ENCODE results near the gene LBHD2.
"Not testable (repeated sequence)": the region's sequence is repeated elsewhere in the genome, so short reads cannot be mapped to it uniquely, and the experiment has no call there.

The LBHD2 gene

GRCh38 chr14:103113303-103113702 lies 29.3 kb downstream of the LBHD2 start:
- Histone ChIP-seq H3K27ac (ENCODE audit: low read depth, low read length) (no peak overlapping the region), H4K20me1 (ENCODE audit: low read depth, low read length) (no peaks in the 10 kb centered on the region), H3K9ac (ENCODE audit: low read length) (no peak overlapping the region), H3K4me3 (ENCODE audit: insufficient read depth, low read length, poor library complexity, severe bottlenecking) (no peak overlapping the region), H3F3A (ENCODE audit: insufficient read depth) (no peaks in the 10 kb centered on the region), H3K27me3 (ENCODE audit: low read length) (no peaks in the 10 kb centered on the region), H3K36me3 (ENCODE audit: low read length) (no peaks in the 10 kb centered on the region), H3K9me3 (ENCODE audit: insufficient read depth, low read length) (no peaks in the 10 kb centered on the region), H3K79me2 (ENCODE audit: insufficient read depth, low read length) (no peaks in the 10 kb centered on the region), H3K4me2 (ENCODE audit: low read depth, low read length, poor library complexity, severe bottlenecking) (no peak overlapping the region), H3K9me2 (replicated peaks; ENCODE audit: insufficient read depth, low read length) (no peaks in the 10 kb centered on the region), H2AFZ (ENCODE audit: low read depth, low read length, severe bottlenecking) (no peak overlapping the region)
- no peak for TF ChIP-seq CTCF (IDR thresholded peaks at IDR 0.05; ENCODE audit: insufficient read depth, low read length, poor library complexity, severe bottlenecking)
- TF ChIP-seq EZH2phosphoT487 (conservative IDR thresholded peaks at IDR 0.05; ENCODE audit: low read length): no peak

DNA sequence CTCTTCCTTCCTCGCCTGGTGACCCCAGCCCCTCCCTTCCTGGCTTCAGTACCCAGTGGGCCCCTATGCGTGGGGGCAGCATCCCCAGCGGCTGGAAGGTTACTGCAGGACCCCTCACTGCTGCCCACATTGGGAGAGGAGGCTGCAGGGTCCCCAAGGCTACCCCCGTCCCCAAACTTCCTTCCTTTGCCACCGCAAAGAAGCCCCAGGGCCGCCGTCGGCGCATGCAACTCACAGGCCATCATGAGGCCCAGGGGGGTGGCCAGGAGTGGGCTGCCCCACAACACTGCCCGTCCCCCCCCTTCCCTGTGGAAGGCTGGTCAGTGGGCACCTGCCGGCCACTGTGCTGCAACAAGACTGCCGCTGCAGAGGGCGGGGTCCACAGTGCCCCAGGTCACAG lies 29.8 kb downstream of the LBHD2 start:
- H3K9me2 ChIP-seq (replicated peaks; ENCODE audit: insufficient read depth, low read length): no peaks in the 10 kb centered on the region
- H3K27me3 ChIP-seq (ENCODE audit: low read length): no peaks in the 10 kb centered on the region
- H3K27ac ChIP-seq (ENCODE audit: low read depth, low read length): no peak overlapping the region
- H3F3A ChIP-seq (ENCODE audit: insufficient read depth): no peaks in the 10 kb centered on the region
- H3K9ac ChIP-seq (ENCODE audit: low read length): no peak overlapping the region
- H3K36me3 ChIP-seq (ENCODE audit: low read length): no peaks in the 10 kb centered on the region
- TF ChIP-seq CTCF (IDR thresholded peaks at IDR 0.05; ENCODE audit: insufficient read depth, low read length, poor library complexity, severe bottlenecking) (no peak), EZH2phosphoT487 (conservative IDR thresholded peaks at IDR 0.05; ENCODE audit: low read length) (no peak)
- no peak overlapping the region for H2AFZ ChIP-seq (ENCODE audit: low read depth, low read length, severe bottlenecking)
- no peak overlapping the region for H3K4me3 ChIP-seq (ENCODE audit: insufficient read depth, low read length, poor library complexity, severe bottlenecking)
- no peaks in the 10 kb centered on the region for H3K79me2 ChIP-seq (ENCODE audit: insufficient read depth, low read length)
- H4K20me1 ChIP-seq (ENCODE audit: low read depth, low read length): no peaks in the 10 kb centered on the region
- no peak overlapping the region for H3K4me2 ChIP-seq (ENCODE audit: low read depth, low read length, poor library complexity, severe bottlenecking)
- no peaks in the 10 kb centered on the region for H3K9me3 ChIP-seq (ENCODE audit: insufficient read depth, low read length)

GRCh38 chr14:103115086-103115679 lies 31.2 kb downstream of the LBHD2 start:
- H3K27me3 ChIP-seq (ENCODE audit: low read length); H3K27ac ChIP-seq (ENCODE audit: low read depth, low read length); H2AFZ ChIP-seq (ENCODE audit: low read depth, low read length, severe bottlenecking); H3K4me3 ChIP-seq (ENCODE audit: insufficient read depth, low read length, poor library complexity, severe bottlenecking); H3K36me3 ChIP-seq (ENCODE audit: low read length); H3K79me2 ChIP-seq (ENCODE audit: insufficient read depth, low read length); H3K9ac ChIP-seq (ENCODE audit: low read length); H3K9me3 ChIP-seq (ENCODE audit: insufficient read depth, low read length); H3K4me2 ChIP-seq (ENCODE audit: low read depth, low read length, poor library complexity, severe bottlenecking); H3F3A ChIP-seq (ENCODE audit: insufficient read depth); H3K9me2 ChIP-seq (replicated peaks; ENCODE audit: insufficient read depth, low read length); H4K20me1 ChIP-seq (ENCODE audit: low read depth, low read length): not testable (repeated sequence)

GRCh38 chr14:103115845-103116572 lies 32.0 kb downstream of the LBHD2 start:
- Histone ChIP-seq H3K27ac (ENCODE audit: low read depth, low read length) (no peak overlapping the region), H2AFZ (ENCODE audit: low read depth, low read length, severe bottlenecking) (no peak overlapping the region), H3K4me3 (ENCODE audit: insufficient read depth, low read length, poor library complexity, severe bottlenecking) (no peak overlapping the region), H4K20me1 (ENCODE audit: low read depth, low read length) (no peaks in the 10 kb centered on the region), H3F3A (ENCODE audit: insufficient read depth) (no peaks in the 10 kb centered on the region), H3K79me2 (ENCODE audit: insufficient read depth, low read length) (no peaks in the 10 kb centered on the region), H3K9me2 (replicated peaks; ENCODE audit: insufficient read depth, low read length) (no peaks in the 10 kb centered on the region), H3K36me3 (ENCODE audit: low read length) (no peaks in the 10 kb centered on the region), H3K4me2 (ENCODE audit: low read depth, low read length, poor library complexity, severe bottlenecking) (no peak overlapping the region), H3K9ac (ENCODE audit: low read length) (no peak overlapping the region), H3K9me3 (ENCODE audit: insufficient read depth, low read length) (no peaks in the 10 kb centered on the region), H3K27me3 (ENCODE audit: low read length) (no peaks in the 10 kb centered on the region)
- no peak for TF ChIP-seq EZH2phosphoT487 (conservative IDR thresholded peaks at IDR 0.05; ENCODE audit: low read length)
- TF ChIP-seq CTCF (IDR thresholded peaks at IDR 0.05; ENCODE audit: insufficient read depth, low read length, poor library complexity, severe bottlenecking): no peak
